HG03097 (cell line): Measurements from ENCODE around the gene SOCS6.

Experiments used
- ATAC-seq: cut with Tn5 transposase; IDR thresholded peaks from one replicate; pipeline ENCODE4 v1.9.1; 2021; ENCODE audit not compliant: unreplicated experiment, low FRiP score

SOCS6 gene

GRCh38 chr18:70288171-70288850 is 534 bp upstream of the SOCS6 start:
- ATAC-seq = peak; percentile 15

GRCh38 chr18:70289351-70290312 is 787 bp downstream of the SOCS6 start:
- peak; percentile 57 for ATAC-seq

DNA sequence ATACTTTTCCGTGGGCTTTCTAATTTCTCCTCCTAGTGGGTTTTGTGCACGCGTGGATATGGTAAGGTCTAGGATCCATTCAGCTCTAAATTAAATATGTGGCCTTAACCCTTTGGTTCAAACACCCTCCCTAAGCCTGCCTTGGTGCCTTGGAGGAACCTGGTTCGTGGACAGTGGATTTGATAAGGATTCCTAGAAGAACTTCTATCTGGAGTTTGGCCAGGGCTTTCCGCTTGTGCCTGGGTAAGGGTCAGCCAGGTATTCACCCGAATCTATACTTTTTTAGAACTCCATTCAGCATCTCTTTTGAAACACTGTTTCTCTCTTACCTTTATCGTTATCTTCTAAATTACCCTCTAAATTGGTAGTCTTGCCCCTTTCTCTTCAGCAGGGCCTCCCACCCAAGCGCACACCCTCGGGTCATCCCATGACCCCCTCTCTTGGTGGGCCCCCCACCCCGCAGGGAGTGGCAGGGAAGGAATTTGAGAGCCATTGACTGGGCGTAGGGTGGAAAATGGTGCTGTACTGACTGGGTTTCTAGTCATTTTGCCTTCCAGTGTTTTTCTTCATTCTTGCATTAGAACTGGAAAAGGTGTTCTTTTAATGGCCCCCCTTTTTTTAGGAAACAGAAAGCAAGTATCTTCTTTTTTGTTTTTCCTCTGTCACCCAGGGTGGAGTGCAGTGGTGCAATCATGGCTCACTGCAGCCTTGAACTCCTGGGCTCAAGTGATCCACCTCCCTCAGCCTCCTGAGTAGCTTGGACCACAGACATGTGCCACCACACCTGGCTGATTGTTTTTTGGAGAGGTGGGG is 1.8 kb downstream of the SOCS6 start:
- ATAC-seq = no peak

DNA sequence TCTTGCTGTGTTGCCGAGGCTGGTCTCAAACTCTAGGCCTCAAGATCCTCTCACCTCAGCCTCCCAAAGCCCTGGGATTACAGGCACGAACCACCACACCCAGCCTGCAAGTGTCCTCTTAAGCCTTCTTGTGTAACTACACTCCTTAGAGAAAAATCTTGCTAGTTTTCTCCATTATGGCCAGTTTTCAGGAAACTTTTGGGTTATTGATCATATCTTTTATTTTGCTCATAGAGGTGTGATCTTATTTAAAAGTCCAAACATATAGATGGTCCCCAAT is 2.4 kb downstream of the SOCS6 start:
- ATAC-seq = no peak

DNA sequence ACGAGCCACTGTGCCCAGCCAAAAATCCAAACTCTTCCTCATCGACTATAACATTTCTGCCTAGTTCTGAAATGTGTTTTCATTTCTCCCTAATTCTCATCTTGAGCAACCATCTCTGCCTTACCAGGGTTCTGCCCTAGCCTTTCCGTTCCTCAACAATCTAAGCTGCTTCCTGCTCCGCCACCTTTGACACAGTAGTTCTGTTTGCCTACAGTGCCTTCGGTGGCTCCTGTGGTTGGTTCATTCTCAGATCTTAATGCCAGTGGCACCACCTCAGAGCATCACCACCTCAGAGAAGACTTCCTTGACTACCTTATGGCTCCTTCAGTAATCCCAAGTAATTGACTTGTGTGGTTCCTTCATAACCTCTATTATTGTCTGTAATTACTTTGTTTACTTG is 3.8 kb downstream of the SOCS6 start:
- ATAC-seq = no peak

GRCh38 chr18:70293166-70293565 is 4.3 kb downstream of the SOCS6 start:
- no peak for ATAC-seq

DNA sequence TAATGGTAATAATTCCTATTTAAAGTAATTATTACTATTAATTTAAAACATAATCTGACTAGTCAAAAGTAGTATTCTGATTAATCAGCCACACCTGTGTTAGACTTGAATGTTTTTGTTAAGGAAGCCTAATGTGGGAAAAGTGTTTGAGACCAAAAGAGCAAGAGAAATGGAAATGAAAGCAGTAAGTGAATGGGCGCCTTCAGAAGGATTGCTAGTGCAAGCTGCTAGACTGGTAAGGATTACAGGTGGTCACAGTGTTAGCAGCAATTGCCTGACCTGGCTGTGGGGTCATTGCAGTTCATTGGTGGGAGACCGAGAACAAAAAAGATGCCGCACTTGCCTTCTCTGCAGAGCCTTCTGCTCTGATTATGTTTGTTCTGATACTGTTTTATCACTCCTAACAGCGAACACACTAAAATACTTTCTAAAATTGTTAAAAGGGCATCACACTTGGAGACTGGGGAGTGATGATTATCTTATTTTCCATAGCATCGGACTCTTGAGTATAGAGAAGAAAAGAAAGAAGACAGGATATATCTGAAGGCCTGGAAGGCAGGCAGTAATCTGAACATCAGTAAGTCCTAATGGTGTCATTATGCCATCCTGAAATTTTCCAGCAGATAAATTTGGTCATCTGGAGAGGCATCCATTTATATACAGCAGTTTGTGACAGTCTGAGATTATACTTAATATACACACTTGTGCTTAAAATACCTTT is 5.8 kb downstream of the SOCS6 start:
- no peak for ATAC-seq

DNA sequence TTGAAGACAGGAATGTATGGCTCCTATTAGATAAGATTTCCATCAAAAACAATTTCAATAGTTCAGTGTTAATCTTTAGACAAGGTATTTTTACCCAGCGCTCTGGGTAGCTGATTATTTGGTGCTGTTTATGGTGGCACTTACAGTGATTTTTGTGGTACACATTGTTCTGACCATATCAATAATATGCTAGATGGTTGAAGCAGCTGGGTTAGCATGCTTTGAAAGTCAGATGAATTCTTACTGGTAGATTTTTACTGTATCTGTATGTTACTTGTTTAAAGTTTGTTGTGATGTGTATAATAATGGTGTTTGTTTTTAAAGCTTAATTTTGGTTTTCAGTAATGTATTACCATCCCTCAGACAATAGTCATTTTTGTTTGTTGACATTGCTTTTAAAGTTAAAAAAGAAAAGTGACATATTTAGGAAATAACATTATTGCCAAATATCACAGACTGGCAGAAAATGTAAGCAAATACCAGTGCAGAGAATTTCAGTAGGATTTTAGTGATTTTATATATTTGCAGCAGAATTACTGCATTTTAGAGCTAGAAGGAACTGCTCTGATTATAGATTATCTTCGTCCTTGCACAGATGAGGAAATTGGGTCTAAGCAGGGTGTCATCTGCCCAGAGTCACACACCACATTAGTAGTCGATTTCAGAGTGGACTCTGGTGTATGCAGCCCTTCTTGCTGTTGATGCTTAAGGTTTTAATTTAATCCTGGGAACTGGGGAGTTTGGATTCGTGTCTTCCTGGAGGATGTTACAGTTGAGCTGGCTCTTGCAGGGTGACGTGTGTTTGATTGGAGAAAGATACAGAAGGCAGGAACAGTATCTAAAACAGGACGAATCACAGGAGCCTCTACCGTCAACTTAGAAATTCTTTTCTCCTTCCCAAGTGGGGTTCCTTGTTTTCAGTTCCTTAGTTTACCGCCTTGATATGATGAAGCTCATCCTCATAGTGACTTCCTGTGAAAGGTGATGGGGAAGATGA is 6.6 kb downstream of the SOCS6 start:
- ATAC-seq = no peak

DNA sequence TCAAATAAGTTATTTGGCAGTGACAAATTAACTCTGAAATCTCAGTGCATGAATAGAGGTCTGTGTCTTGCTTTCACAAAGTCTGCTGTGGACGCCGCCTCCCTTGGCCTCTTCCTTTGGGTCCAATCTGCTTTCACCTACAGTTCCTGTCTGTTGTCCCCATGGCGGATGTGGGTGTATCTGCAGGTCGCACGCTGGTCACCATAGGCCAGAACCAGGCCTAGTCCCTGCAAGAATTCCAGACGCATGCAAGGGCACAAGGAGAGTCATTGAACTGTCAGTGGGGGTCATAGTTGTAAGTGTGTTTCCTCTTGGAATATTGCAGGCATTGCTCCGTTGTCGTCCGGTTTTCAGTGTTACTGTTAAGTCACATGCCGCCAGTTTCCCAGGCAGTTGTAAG is 7.4 kb downstream of the SOCS6 start:
- ATAC-seq = no peak

- no peak for ATAC-seq
Measured at GRCh38 chr18:70296781-70297180, 7.9 kb downstream of the SOCS6 start.

GRCh38 chr18:70299393-70299792 is 10.5 kb downstream of the SOCS6 start:
- ATAC-seq = no peak

- no peak for ATAC-seq
Measured at GRCh38 chr18:70301667-70302066, 12.8 kb downstream of the SOCS6 start.

DNA sequence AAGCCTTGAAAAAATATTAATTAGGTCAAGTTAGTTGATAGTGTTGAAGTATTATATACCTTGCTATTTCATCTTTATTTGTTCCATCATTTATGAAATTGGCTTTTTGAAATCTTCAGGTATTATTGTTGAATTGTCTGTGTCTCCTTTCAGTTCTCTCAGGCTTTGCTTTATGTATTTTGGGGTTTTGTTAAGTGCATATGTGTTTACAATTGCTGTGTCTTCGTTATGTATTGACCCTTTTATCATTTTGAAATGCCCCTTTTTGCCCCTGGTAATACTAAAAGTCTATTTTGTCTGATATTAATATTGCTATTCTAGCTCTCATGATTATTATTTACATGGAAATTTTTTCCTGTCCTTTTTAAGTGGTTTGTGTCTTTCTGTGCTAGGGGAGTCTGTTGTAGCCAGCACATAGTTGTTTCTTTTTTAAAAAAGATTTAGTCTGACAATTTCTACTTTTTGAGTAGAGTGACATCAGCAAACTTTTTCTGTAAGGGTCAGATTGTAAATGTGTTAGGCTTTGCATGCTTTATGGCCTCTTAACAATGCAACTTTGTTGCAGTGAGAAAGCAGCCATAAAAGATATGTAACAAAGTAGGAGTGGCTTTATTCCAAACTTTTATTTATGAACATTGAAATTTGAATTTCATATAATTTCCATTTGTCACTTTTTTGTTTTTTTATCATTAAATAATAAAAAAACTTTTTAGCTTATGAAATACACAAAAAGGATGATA is 19.9 kb downstream of the SOCS6 start:
- ATAC-seq = no peak

GRCh38 chr18:70310560-70311320 is 21.9 kb downstream of the SOCS6 start:
- ATAC-seq = no peak

- ATAC-seq = no peak
Measured at GRCh38 chr18:70311726-70312125, 22.9 kb downstream of the SOCS6 start.

DNA sequence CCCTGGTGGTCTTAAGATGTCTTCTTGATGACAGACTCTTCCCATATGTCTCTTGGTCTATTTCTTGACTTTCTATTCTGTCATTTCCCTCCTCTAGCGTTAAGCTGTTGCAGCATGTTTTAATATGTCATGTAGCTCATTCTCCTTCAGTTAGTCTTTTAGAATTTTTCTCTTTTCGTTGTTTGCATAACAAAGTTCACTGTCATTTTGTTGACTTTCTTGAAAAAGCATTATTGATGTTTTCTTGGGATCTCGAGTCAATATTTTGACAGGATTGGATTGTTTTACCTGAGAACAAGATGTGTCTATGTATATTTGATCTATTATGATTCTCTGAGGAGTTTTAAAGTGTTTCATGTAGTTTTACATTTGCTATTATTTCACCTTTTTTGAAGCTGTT is 24.8 kb downstream of the SOCS6 start:
- ATAC-seq = no peak

GRCh38 chr18:70314151-70314782 is 25.4 kb downstream of the SOCS6 start:
- no peak for ATAC-seq

GRCh38 chr18:70319187-70319586 is 30.3 kb downstream of the SOCS6 start:
- no peak for ATAC-seq
